Liver (tissue), 3 donors: ENCODE data around the gene DAZL.

ENCODE experiments used
- ATF3 ChIP-seq: IDR thresholded peaks from 2 replicates; pipeline ENCODE4 v1.6.1; 2016; ENCODE audit warnings: antibody characterized with exemption
- CTCF ChIP-seq: fragments of 150-350 bp; IDR thresholded peaks from 2 replicates; pipeline ENCODE4 v1.5.1; 2017; ENCODE audit warnings: improper control_type of control experiment, low read depth, low read length; ENCODE audit not compliant: missing input control
- EGR1 ChIP-seq, 2 donors: IDR thresholded peaks; 2 replicates each; pipeline ENCODE4 v1.6.1; 2016 to 2018; ENCODE audit warnings: antibody characterized with exemption in 2 of 2, low read depth in 2 of 2
- HNF4A ChIP-seq, 2 donors: conservative IDR thresholded peaks; 2 replicates each; pipeline ENCODE4 v1.6.1; 2016; ENCODE audit warnings: antibody characterized with exemption in 2 of 2, mild to moderate bottlenecking in 2 of 2
- NR2F2 ChIP-seq: IDR thresholded peaks from 2 replicates; pipeline ENCODE4 v1.6.1; 2016; ENCODE audit warnings: antibody characterized with exemption
- TAF1 ChIP-seq: conservative IDR thresholded peaks from 2 replicates; pipeline ENCODE4 v1.6.1; 2016; ENCODE audit warnings: antibody characterized with exemption, mild to moderate bottlenecking
- ZBTB33 ChIP-seq: IDR thresholded peaks from 2 replicates; pipeline ENCODE4 v1.6.1; 2016; ENCODE audit warnings: antibody characterized with exemption
- donor health status: healthy.
- donor health status: healthy.

GRCh38 chr3:16552757-16553156 lies 52.5 kb downstream of the DAZL start:
- TF ChIP-seq CTCF = no peak
- TF ChIP-seq ATF3 = no peak
- no peak for TF ChIP-seq TAF1
- no peak for TF ChIP-seq NR2F2
- no peak for TF ChIP-seq ZBTB33
- no peak for TF ChIP-seq HNF4A (conservative IDR thresholded peaks at IDR 0.05)
- no peak for TF ChIP-seq EGR1 (IDR thresholded peaks at IDR 0.05; ENCODE audit: low read depth in 2 of 2)
